Stimulated activated CD8-positive, alpha-beta memory T cell treated with anti-CD3 and anti-CD28 coated beads, Interleukin-15, amount 100 ng/mL, for 4 hours (primary cell): ENCODE data around the gene TMEM41A.

Source experiments
- DNase-seq, 2 donors: peaks; one replicate each; pipeline ENCODE4 v3.0.0-alpha.2; 2020; ENCODE audit warnings: low read depth in 2 of 2

Gene TMEM41A

DNA sequence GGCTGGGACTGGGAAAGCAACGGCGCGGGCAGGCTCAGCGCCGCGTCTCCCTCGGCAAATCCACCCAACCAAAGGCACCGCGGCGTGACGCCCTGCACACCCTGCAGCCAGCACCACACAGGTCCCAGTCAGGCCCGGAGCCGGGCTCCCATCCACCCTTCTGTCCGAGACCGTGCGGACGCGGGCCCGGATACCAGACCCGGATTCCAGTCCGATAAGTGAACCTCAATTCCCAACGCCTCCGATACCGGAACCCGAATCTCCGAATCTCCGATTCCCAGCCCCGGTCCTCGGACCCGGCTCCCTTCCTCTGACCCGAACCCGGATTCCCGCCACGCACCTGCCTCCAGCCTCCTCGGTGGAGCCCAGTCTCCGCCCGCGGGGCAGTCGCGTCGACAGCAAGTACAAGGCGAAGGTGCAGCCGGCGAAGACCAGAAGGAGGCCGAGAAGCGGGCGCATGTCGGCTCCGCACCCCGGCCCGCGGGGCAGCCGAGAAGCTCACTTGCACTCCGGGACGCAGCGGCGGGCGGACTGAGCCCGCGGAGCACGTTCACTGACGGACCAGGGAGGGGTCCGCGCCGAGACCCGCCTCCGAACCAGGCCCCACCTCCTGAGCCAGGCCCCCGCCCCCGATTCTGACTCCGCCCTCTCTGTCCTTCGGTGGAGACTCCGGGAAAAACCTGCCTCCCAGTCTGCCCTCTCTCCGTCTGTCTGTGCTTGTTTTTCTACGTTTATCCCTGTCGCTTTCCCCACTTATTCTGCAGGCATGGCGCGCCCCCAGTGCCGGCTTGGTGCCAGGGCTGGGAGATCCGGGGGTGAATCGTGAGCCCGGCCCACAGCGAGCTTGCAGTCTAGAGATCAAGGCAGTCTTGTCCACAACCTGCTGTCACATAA lies at the start of gene TMEM41A:
Gene TMEM41A, minus strand, starts transcription at position 533 of the 894 bp plus-strand sequence. Its CDS starts 74 bp downstream, at position 459.
- DNase-seq: peak; percentile 76 to 77

DNA sequence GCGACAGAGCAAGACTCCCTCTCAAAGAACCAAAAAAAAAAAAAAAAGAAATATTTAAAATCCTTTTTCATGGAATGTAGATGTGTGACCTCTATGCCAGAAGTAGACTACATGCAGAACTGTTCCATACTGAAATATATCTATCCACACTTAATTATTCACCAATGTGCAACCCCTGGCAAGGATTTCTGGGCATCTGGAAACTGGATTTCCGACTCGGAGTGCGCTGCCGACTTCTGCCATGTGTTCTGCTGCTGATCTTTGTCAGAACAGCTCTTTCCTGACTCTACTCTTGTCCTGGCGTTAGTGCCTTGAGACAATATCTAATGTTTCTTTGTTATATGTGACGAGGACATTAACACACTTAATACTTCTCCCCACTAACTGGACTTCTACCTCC lies 41.9 kb upstream of the TMEM41A start:
- DNase-seq: no peak

DNA sequence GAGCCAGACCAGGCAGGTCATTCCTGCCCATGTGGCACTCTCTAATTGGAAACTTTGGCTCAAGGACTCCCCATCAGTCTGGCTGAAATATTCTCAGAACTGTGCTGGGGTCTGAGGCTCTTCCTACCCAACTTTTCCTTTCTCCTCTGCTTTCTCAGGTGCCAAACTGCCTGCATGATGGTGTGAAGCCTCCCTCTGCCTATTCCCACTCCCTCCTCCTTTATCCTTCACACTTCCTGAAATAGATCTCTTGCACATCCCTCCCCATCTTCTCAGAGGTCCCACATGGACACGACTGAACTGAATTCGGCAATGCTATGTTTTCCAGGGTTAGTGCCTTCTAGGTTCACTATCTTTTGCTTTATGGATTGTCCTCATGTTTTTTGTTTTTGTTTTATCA lies 41.1 kb upstream of the TMEM41A start:
- DNase-seq: no peak

DNA sequence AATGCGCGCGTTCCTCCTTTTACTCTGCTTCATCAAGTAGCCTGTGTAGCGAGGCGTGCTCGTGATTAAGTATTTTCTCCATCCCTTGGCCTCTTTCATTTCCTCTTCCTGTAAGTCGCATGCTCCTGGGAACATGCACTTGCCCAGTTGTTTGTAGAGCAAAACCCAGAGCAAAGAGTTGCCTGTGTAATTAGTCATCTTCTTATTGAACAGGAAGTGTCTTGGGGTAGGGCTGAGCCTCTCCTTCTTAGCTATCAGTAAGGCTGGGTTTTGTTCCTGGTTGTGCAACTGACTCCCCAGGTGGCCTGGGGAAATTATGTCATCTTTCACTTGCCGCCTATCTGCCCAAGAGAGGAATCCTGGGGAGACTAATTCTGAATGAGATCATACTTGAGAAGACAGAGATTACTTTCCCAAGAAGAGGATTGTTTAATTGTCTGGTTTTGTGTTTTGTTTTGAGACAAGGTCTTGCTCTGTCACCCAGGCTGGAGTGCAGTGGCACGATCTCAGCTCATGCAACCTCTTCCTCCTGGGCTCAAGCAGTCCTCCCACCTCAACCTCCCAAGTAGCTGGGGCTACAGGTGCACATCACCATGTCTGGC lies 38.6 kb upstream of the TMEM41A start:
- no peak for DNase-seq

DNA sequence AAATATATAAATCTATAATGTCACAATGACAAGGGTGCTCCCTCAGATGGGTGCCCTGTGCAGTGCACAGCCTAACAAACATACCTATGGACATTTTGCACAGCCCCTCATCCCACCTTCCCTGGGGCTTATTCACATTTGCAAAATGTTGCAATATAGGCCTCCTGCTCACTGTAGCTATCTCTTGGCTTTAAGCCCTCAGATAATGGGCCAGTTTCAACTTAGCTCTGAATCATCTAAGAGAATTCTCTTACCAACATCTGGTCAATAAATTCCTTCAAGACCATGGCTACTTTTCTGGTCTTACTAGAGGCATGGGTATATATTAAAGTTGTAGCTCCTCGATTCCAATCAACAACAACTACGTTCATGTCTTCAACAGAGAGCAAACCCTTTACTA lies 35.7 kb upstream of the TMEM41A start:
- no peak for DNase-seq

DNA sequence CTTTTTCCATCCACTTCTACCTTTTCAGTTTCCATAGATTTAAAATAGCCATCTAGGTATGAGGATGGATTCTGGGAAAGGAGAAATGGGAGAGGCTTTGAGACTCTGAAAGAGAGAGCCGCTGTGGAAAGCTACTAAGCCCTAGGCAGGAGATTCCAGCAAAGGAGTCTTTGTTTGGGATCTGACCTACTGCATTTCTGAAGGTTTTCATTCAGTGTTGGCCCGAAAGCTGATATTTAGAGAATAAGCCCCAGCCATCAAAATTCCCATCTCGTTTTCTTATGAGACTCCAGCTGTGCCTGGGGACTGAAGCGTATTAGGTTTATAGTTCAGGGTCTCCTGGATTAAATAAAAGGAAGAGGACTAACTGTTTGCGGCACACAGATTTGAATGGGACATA lies 34.1 kb upstream of the TMEM41A start:
- DNase-seq: no peak

DNA sequence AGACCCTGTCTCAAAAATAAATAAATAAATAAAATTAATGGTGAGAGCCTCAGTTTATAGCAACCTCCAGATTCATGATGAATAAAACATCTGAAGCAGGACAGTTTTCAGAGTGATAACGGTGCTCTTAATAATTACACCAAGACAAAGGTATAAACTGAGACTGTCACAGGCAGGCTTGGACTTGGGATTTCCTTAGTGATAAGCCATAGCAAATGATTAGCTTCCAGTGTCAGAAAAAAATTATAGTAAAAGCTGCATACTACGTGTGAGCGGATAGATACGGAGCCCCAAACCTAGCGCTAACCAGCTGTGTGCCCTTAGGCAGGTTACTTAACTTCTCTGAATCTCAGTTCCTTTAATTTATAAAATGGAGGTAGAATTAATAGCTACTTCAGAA lies 32.0 kb upstream of the TMEM41A start:
- DNase-seq: no peak

DNA sequence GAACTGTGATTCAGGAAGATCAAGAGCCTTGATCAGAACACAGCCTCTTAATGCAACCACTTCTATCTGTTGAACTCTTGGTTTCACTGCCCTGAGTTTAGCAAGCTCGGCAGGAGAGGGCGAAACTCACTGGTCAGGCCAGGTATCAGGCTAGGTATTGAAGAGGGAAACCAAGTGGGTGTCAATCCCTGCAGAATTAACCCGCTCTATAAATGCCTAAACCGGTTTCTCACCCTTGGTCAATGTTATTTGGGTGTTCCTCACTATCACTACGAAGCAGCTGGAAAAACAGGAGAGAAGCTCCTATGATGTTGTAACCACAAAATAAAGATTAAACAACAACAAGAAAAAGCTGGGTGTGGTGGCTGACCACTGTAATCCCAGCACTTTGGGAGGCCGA lies 29.7 kb upstream of the TMEM41A start:
- DNase-seq: no peak

DNA sequence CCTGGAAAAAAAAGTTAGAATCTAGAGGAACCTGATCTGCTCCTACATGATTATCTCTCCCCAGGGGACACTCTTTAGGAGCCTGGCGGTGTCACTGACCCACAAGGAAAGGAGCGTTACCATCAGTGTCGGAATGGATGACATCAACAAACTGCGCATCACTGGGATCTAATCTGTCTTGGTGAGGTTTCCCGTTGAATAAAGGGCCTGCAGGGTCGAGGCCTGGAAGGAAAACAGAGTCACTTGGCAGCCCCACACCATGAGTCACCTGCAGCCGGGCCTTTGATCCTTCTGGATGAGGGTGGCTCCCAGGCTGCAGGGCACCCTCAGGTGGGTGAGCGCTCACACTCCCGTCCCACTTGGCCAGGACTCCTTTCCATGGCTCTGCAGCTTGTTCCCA lies 28.5 kb upstream of the TMEM41A start:
- DNase-seq: no peak

DNA sequence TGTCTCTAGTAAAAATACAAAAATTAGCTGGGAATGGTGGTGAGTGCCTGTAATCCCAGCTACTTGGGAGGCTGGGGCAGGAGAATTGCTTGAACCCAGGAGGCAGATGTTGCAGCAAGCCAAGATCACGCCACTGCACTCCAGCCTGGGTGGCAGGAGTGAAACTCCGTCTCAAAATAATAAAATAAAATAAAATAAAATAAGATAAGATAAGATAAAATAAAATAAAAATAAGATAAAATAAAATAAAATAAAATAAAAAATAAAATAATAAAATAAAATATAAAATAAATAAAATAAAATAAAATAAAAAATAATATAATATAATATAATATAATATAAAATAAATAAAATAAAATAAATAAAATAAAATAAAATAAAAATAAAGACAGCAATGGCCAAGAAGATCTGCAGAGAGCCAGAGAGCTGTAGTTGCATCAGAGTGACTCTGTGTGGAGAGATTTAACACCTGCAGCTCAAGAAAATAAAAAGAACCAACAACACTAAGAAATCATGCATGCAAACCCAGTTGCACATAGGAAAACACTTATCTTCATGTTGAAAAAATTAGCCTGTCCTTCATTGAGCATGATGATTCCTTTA lies 27.6 kb upstream of the TMEM41A start:
- no peak for DNase-seq

DNA sequence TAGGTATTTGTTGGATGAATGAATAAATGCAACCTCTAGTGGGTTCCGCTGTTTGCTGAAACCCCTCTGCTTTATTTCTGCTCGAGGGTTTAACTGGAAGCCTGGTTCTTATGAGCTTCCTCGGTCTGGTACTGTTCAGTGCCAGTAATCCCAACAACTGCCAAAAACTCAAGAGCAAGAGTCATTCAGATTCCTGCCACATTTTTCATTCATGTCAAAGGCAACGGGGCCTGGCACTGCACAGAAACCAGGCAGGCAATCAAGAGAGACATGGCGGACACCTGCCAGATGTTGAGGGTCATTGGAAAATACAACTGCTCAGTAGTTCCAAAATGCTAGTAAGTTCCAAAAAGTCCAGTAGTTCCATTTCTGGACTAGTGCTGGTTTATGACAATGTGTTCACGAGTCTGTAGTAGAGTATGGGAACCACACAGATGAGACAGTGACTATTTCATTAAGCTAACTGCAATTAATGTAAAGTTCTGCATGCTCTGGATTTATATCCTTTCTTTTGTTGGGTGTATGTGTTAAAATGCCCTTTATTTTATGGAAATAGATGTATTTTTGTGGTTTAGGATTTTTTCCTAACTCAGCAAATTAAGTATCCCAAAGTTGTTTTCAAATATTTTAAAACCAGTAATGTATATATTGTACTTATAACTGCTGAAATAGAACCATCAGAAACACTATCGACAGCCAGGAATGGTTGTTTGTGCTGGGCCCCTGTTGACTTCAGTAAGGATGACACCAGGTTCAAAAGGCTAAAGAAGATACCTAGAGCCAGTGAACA lies 22.7 kb upstream of the TMEM41A start:
- DNase-seq: no peak

DNA sequence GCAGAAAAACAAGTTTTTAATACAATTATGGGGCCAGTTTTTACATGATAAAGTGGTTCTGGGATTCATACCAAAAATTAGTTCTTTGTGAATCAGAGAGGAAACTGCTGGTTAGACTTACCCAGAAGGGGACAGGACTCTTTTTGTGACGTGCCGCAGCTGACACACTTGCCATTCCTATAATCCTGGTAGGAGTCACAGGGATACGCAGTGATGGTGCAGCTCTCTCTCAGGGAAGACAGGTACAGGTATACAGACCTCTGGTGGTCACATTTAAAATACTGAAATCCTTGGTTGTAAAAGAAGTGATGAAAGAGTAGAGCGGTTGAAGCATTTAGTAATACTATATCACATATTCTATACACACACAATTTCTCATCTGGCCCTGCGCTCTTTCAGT lies 20.2 kb upstream of the TMEM41A start:
- DNase-seq: no peak

DNA sequence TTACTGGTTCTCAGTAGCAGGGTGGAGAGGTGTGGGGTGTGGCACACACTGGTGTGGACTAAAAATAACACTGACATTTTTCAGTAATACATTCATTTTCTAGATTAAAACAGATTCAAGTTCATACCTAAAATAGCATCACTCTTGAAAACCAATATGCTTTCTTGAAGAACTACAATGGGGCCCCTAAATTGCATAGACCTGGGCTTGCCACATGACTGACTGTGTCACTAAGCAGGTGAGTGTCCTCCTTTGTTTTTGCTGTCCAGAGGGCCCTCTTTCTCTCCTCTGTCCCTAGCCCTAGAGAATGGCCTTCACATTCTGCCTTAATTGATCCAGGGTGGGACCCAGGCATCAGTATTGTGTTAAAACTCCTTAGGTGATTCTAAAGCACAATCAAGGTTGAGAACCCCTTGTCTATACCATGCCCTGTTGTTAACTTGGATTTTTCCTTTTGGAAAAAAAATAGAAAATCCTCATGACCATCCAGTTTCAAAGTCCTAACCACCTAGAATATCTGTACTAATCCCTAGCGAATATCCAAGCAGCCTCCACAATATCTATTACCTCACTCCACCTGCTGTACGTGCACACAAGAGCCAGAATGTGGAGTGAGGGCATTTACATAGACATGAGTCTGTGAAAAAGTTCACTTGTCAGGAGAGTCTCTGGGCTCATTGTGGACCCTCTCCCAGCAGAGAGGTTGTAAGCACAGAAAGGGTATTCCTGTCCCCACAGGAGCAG lies 18.7 kb upstream of the TMEM41A start:
- no peak for DNase-seq

DNA sequence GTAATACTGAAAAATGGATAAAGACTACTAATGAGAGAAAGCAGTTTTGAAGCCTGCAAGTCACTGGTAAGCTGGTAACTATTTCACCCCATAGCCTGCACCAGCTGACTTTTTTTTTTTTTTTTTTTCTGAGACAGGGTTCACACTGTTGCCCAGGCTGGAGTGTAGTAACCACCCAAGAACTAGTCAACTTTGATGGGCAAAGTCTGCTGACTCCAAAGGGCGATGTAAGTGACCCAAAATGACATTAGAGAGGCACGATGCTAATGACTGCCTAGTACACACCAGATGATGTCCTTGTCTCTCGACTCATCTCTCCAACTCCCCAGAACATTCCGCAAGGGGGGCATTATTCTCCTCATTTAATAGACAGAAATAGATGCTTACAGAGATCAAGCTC lies 12.9 kb upstream of the TMEM41A start:
- DNase-seq: no peak

DNA sequence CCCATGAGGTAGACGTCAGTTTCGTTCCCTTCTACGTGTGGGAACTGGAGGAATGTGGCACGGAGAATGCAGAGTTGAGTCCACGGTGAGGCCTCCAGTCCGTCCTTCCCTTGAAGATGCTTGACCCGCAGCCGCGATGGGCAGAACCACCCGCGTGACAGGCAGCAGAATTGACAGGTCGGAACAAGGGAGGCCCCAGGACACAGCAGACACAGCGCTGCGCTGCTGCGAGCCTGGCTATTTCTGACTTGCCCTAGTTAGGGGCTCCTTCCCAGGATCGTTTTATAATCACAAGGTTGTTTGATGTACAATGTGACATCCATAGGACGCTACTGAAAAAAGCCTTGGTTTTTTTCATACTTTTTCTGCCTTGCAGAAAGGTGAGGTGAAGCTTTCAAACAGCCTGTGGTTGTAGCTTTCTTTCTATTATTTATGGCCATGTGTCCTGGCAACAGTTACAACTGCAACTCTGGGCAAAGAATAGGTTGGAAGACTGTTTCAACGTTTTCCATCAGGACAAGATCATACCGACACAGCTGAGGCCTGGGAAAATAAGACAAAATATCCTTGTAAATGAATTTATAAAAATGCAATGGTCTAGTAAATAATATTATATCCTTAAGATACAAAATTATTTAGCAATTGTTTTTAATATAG lies 9.6 kb upstream of the TMEM41A start:
- DNase-seq: no peak

DNA sequence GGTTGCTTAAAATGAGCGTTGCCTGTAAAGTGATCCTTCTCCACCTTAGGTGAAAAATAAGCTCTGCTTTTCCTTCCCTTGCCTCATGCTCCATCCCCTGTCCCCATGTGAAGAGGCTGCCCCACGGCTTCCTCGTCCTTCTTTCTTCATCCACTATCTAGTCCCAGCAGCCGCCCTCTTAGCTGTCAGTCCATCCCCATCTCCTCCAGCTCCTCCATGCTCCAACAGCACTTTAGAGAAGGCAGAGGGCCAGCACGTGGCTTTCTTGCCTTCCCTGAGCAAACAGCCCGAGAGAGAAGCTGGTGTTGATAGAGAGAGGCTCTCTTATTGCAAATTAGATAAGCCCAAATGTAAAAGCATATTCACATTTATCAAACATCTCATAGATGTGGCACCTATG lies 9.0 kb upstream of the TMEM41A start:
- no peak for DNase-seq

DNA sequence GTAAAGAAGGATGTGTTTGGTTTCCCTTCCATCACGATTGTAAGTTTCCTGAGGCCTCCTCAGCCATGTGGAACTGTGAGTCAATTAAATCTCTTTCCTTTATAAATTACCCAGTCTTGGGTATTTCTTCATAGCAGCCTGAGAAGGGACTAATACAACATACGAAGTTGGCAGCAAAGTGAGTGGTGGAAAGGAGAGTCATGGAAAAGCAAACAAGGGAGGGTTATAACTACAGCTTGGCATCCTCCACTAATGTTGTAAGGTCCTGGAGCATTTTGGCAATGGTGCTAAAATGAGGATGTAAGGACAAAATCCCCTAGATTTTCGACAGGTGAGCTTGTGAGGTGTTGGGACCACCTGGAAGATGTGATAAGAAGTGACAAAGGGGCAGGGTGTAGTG lies 5.8 kb upstream of the TMEM41A start:
- no peak for DNase-seq

DNA sequence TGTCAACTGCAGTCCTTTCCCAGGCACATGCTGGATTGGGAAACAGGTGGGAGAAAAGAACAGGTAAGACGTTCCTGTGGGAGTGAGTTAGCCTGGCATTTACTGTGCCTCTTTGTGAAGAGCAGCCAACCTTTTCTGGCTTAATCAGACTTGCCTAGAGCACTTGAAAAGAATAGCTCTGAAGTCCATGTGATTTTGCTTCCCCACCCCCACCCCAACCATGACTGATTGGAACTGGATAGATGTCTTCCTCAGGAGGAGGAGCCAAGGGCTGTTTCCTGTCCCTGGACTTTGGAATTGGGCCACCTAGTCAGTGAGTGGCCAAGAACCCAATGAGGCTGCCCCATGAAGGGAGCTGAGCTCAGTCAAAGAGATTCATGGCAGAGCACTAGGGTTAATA lies 4.7 kb upstream of the TMEM41A start:
- no peak for DNase-seq

DNA sequence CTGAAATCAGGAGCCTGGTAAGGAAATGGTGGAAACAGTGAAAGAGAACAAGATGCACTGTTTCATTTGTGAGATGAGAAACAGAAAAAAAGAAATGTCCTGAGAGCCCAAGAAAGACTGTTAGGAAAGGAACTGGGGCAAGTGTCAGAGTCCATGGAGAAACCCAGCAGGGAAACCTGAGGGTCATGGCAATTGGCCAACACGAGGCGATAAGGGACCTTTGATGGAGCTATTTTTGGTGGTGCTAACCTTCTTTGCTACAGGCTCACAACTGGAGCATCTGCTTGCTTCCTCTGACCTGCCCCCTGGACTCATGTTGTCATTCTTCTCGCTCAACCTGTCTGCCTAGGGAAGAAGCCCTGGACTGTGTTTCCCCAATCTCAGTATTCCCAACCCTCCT lies 4.2 kb upstream of the TMEM41A start:
- DNase-seq: no peak

DNA sequence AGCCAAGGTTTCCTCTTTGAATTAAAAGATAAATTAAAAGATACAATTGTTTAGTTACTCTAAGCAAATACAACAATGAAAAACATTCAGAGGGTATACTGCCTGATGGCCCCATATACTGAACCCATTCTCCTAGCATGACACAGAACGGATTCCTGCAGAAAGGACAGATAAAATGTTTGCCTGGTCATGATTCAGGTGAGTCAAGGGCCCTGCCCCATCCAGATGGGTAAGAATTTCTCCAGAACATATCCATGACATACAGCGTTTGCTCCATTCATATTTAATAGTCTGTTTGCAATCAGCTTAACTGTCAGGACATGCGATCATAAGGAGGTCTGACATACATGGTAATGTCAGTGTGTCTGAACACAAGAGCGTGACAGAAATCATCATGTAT lies 8.6 kb downstream of the TMEM41A start:
- no peak for DNase-seq

DNA sequence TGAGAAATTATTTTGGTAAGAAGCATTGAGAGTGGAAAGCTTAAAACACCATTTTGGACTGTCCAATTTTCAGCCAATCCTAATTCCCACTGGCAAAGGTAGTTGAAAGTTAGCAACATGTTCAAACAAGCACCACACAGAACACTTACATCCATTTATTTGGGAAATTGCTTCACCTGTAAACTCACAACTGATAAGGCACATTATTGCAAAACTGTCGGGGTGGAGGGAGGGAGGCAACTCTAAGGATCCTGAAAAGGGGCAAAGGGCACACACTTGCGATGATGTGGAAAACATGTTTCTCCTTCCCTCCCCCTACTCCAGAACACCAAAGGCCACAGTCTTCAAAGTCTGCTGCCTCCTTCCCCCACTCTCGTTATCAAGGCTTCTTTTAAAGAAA lies 9.4 kb downstream of the TMEM41A start:
- DNase-seq: no peak
